GM12878 (cell line): ENCODE results near the gene ETFRF1. TPM values are rescaled to one million over a fixed set of nuclear protein-coding genes. Genes with fewer than 3 reads are reported as not detected.
A peak's percentile ranks its signal among the peaks of the same experiment; 100 is the strongest.

Experiments
- ATAC-seq: fragments of 200-7000 bp; cut with Tn5 transposase; 3 replicates; pipeline ENCODE4 v1.9.1; 2020; ENCODE audit warnings: mild to moderate bottlenecking, moderate library complexity
- BruUV-seq: library from RNA; stranded (reverse); fragments of 400-500 nt; replicated peaks from 2 replicates; lab custom pipeline; 2021; lab: Mats Ljungman, UMichigan
- CTCF ChIA-PET: fragments of 300-600 bp; sonication (Branson Sonifier 250); formaldehyde crosslinking; extraction: SDS; loops from one replicate; lab custom pipeline; 2021; ENCODE audit warnings: inconsistent platforms; lab: Yijun Ruan, JAX
- POLR2A ChIA-PET: fragments of 350-600 bp; formaldehyde crosslinking; extraction: SDS; loops from one replicate; lab custom pipeline; 2021; ENCODE audit warnings: inconsistent platforms; lab: Charles Lee
- RAD21 ChIA-PET: fragments of 300-600 bp; sonication (Branson Sonifier 250); formaldehyde crosslinking; loops from one replicate; lab custom pipeline; 2023; ENCODE audit warnings: antibody characterized with exemption; ENCODE audit not compliant: unreplicated experiment; lab: Charles Lee
- SMC1A ChIA-PET: fragments of 300-600 bp; sonication (Branson Sonifier 250); formaldehyde crosslinking; loops from one replicate; lab custom pipeline; 2023; ENCODE audit not compliant: unreplicated experiment, uncharacterized antibody; lab: Charles Lee
- DNase-seq: peaks from one replicate; pipeline ENCODE4 v3.0.0-alpha.2; 2011; ENCODE audit warnings: low read depth, low spot score
- FAIRE-seq: peaks from 3 replicates; lab custom pipeline; 2011; peaks lifted over from hg19 to GRCh38; lab: Jason Lieb, UNC
- H2AFZ ChIP-seq: 2 replicates; pipeline ENCODE4 v1.6.0; 2011; ENCODE audit warnings: low read depth, low read length, control low read depth; ENCODE audit not compliant: control insufficient read depth
- H3K27ac ChIP-seq: 2 replicates; pipeline ENCODE4 v1.5.1; 2011; ENCODE audit warnings: control low read depth; ENCODE audit not compliant: control insufficient read depth, insufficient read depth
- H3K27me3 ChIP-seq, 2 experiments: replicated peaks in 1 of 2; 2 replicates each; pipeline versions ENCODE4 v1.6.0 to v1.6.1; 2011; ENCODE audit warnings: low read length in 1 of 2; ENCODE audit not compliant: control insufficient read depth in 2 of 2, insufficient read depth in 2 of 2
- H3K36me3 ChIP-seq, 2 experiments: 2 replicates each; pipeline ENCODE4 v1.5.1; 2011; ENCODE audit warnings: low read length in 1 of 2; ENCODE audit not compliant: control insufficient read depth in 2 of 2, insufficient read depth in 2 of 2
- H3K4me1 ChIP-seq: 2 replicates; pipeline ENCODE4 v1.6.1; 2011; ENCODE audit warnings: mild to moderate bottlenecking, low read length, moderate library complexity, mixed read lengths; ENCODE audit not compliant: control insufficient read depth, insufficient read depth
- H3K4me2 ChIP-seq: 2 replicates; pipeline ENCODE4 v1.6.0; 2011; ENCODE audit warnings: control low read depth; ENCODE audit not compliant: control insufficient read depth, insufficient read depth
- H3K4me3 ChIP-seq: fragments of 200-600 bp; sonication (generic); 2 replicates; pipeline ENCODE4 v1.5.1; 2016
- H3K79me2 ChIP-seq: 2 replicates; pipeline ENCODE4 v1.6.0; 2011; ENCODE audit warnings: low read length; ENCODE audit not compliant: control insufficient read depth, insufficient read depth
- H3K9ac ChIP-seq: 2 replicates; pipeline ENCODE4 v1.8.0; 2011; ENCODE audit warnings: low read length, control low read depth, mixed read lengths; ENCODE audit not compliant: control insufficient read depth, insufficient read depth
- H3K9me3 ChIP-seq: replicated peaks from 3 replicates; pipeline ENCODE4 v1.5.1; 2011; ENCODE audit warnings: mild to moderate bottlenecking, low read length; ENCODE audit not compliant: control insufficient read depth, insufficient read depth
- H4K20me1 ChIP-seq: 2 replicates; pipeline ENCODE4 v1.6.0; 2011; ENCODE audit not compliant: control insufficient read depth, insufficient read depth
- MEF2B ChIP-seq: fragments of 450-650 bp; IDR thresholded peaks from 2 replicates; pipeline ENCODE4 v1.6.1; 2018; ENCODE audit warnings: mild to moderate bottlenecking, moderate library complexity; ENCODE audit not compliant: partially characterized antibody, poor library complexity, severe bottlenecking
- MTA2 ChIP-seq: fragments of 450-650 bp; IDR thresholded peaks from 2 replicates; pipeline ENCODE4 v1.6.1; 2016; ENCODE audit warnings: low read depth, mild to moderate bottlenecking, moderate library complexity
- MTA3 ChIP-seq: IDR thresholded peaks from 2 replicates; pipeline ENCODE4 v1.6.1; 2012; ENCODE audit warnings: low read length, inconsistent platforms, borderline replicate concordance
- NKRF ChIP-seq: fragments of 450-650 bp; conservative IDR thresholded peaks from 2 replicates; pipeline ENCODE4 v1.6.1; 2017; ENCODE audit warnings: mild to moderate bottlenecking, moderate library complexity
- PML ChIP-seq: IDR thresholded peaks from 2 replicates; pipeline ENCODE4 v1.6.1; 2012; ENCODE audit warnings: low read length, inconsistent platforms
- RAD51 ChIP-seq: fragments of 450-650 bp; IDR thresholded peaks from 2 replicates; pipeline ENCODE4 v1.6.1; 2016; ENCODE audit warnings: moderate library complexity, mild to moderate bottlenecking, inconsistent platforms
- RUNX3 ChIP-seq: IDR thresholded peaks from 2 replicates; pipeline ENCODE4 v1.6.1; 2012; ENCODE audit warnings: low read length, inconsistent platforms
- SUPT20H ChIP-seq: IDR thresholded peaks from 2 replicates; pipeline ENCODE4 v1.6.1; 2011; ENCODE audit warnings: low read depth, mild to moderate bottlenecking, low read length, moderate library complexity, borderline replicate concordance; ENCODE audit not compliant: control insufficient read depth
- ZBTB33 ChIP-seq: fragments of 450-650 bp; IDR thresholded peaks from 2 replicates; pipeline ENCODE4 v1.6.1; 2017; ENCODE audit warnings: mild to moderate bottlenecking
- ZNF207 ChIP-seq: fragments of 450-650 bp; IDR thresholded peaks from 2 replicates; pipeline ENCODE4 v1.6.1; 2014; ENCODE audit warnings: antibody characterized with exemption, mild to moderate bottlenecking, borderline replicate concordance
- ZNF687 ChIP-seq: fragments of 450-650 bp; IDR thresholded peaks from 2 replicates; pipeline ENCODE4 v1.6.1; 2017; ENCODE audit warnings: mild to moderate bottlenecking, moderate library complexity
- WGBS: methylation state at CpG from one replicate; pipeline ENCODE4 v1.1.6; 2016; ENCODE audit warnings: low lambda C conversion rate; ENCODE audit not compliant: insufficient replicate concordance, insufficient coverage; ENCODE audit errors: missing lambda C conversion rate; 5-methylcytosine and 5-hydroxymethylcytosine counted together
- in situ Hi-C: fragments of 300-500 bp; cut with MboI; formaldehyde crosslinking; loops from 9 replicates; pipeline ENCODE4 v1.14.3; 2018; ENCODE audit warnings: mixed read lengths
- intact Hi-C: fragments of 100-400 bp; cut with micrococcal nuclease; formaldehyde crosslinking; loops from one replicate; pipeline ENCODE4 v1.14.2; 2022; ENCODE audit not compliant: unreplicated experiment
- polyA plus RNA-seq, 11 experiments: library from polyadenylated mRNA; depleted of rRNA in 4 of 11; unstranded in 6 of 11; stranded (reverse) in 5 of 11; fragments of >200 nt; fragmentation: Nextera tagmentation in 4 of 11; fragmentation: Illumina TruSeq in 1 of 11; extraction: Ambion mirVana in 4 of 11; extraction: Trizol in 1 of 11; gene quantifications; 1 replicate in 1 of 11; 2 replicates in 10 of 11; pipeline versions ENCODE4 v1.2.1 to v1.2.3, GENCODE V29; 2011 to 2016; ENCODE audit warnings: inconsistent platforms in 2 of 11, missing spikeins in 2 of 11, low read depth in 1 of 11
- total RNA-seq, 4 experiments: library from RNA; depleted of rRNA in 3 of 4; stranded (reverse); fragments of >200 nt in 3 of 4; fragmentation: Illumina TruSeq in 1 of 4; extraction: Trizol in 1 of 4; gene quantifications; 2 replicates each; pipeline versions ENCODE4 v1.2.1 to v1.2.3, GENCODE V29; 2013 to 2021

ETFRF1 gene
- total and polyA plus RNA-seq, 10 of the 15 experiments (the other 5 are each of a cell fraction or from before 2014, with no cell fraction given), result 9.9 to 59.6 (median 26.2) TPM

GRCh38 chr12:25194214-25194613, 823 bp upstream of the ETFRF1 start (continued):
- no peak for TF ChIP-seq ZNF687
- no peak for TF ChIP-seq RUNX3
- no peak for TF ChIP-seq MTA3
- TF ChIP-seq MEF2B, result no peak
- TF ChIP-seq RAD51, result no peak
- no peak for TF ChIP-seq ZNF207
- TF ChIP-seq, all 136 proteins: peak for 0

GRCh38 chr12:25194722-25195055, 348 bp upstream of the ETFRF1 start:
- CTCF ChIA-PET, result interaction anchor here (0.9 to 2.0 kb wide), 7 partner anchors 10 to 193 kb away, joined by 3 to 14 read pairs (median 3); no protein-coding TSS in a partner anchor
- in situ Hi-C loops, result no loop called here
- H2AFZ ChIP-seq, result peak overlapping the region; percentile 76
- H3K4me1 ChIP-seq, result peaks cover 6% of the 10 kb centered on the region; the same call in 1 of the 2 replicates
- DNase-seq (no peak), FAIRE-seq (no peak), ATAC-seq (no peak)
- no peaks in the 10 kb centered on the region for H3K9me3 ChIP-seq
- H3K9ac ChIP-seq, result no peak overlapping the region
- intact Hi-C loops, result no loop called here
- SMC1A ChIA-PET, result interaction anchor here (1.0 to 1.6 kb wide), 4 partner anchors 10 to 843 kb away, joined by 3 to 9 read pairs (median 4); no protein-coding TSS in a partner anchor
- H3K79me2 ChIP-seq, result peaks cover 4% of the 10 kb centered on the region
- H3K27ac ChIP-seq, result no peak overlapping the region
- WGBS, result 9% methylated on average over 11 of the region's 11 CpGs
- H3K4me2 ChIP-seq, result peak overlapping the region; percentile 71
- peak; percentile 82 for TF ChIP-seq NKRF
- no peak for TF ChIP-seq SUPT20H
- TF ChIP-seq PML, result 0 out of 2 replicates have a peak, but pooled peaks have one; percentile 10
- TF ChIP-seq ZBTB33, result no peak
- 0 out of 2 replicates have a peak, but pooled peaks have one; percentile 3 for TF ChIP-seq MTA2
- RAD21 ChIA-PET, result interaction anchor here (0.7 to 1.0 kb wide), 6 partner anchors 8 to 169 kb away, joined by 3 to 8 read pairs (median 4); no protein-coding TSS in a partner anchor
- H3K4me3 ChIP-seq, result peak overlapping the region; percentile 85
- no TSS peak for BruUV-seq
- no peaks in the 10 kb centered on the region for H4K20me1 ChIP-seq
- POLR2A ChIA-PET, result interaction anchor here (0.9 to 1.0 kb wide), 3 partner anchors 21 to 189 kb away, joined by 3 to 4 read pairs (median 3); no protein-coding TSS in a partner anchor
- H3K27me3 ChIP-seq, result no peaks in the 10 kb centered on the region
- H3K36me3 ChIP-seq, result no peaks in the 10 kb centered on the region
